WERI-Rb-1 (cell line): Measurements from ENCODE around the gene EXPH5.

Experiments
- DNase-seq: peaks from one replicate; pipeline ENCODE4 v3.0.0-alpha.2; 2020
- H3K27ac ChIP-seq: fragments of 250-450 bp; sonication (Bioruptor Pico); 2 replicates; pipeline ENCODE4 v1.5.1; 2020; ENCODE audit warnings: mild to moderate bottlenecking, moderate library complexity
- H3K27me3 ChIP-seq: fragments of 250-450 bp; sonication (Bioruptor Pico); 2 replicates; pipeline ENCODE4 v1.5.1; 2021; ENCODE audit warnings: mild to moderate bottlenecking, low read depth, moderate library complexity; ENCODE audit not compliant: insufficient read depth, severe bottlenecking
- H3K36me3 ChIP-seq: fragments of 250-450 bp; sonication (Bioruptor Pico); 2 replicates; pipeline ENCODE4 v1.5.1; 2020; ENCODE audit warnings: mild to moderate bottlenecking, moderate library complexity
- H3K4me3 ChIP-seq: 2 replicates; pipeline ENCODE4 v1.5.1; 2011; ENCODE audit warnings: low read depth, mild to moderate bottlenecking, control low read depth, low read length
- H3K9me3 ChIP-seq: fragments of 250-450 bp; sonication (Bioruptor Pico); 2 replicates; pipeline ENCODE4 v1.5.1; 2021; ENCODE audit warnings: mild to moderate bottlenecking, moderate library complexity; ENCODE audit not compliant: severe bottlenecking
- TF ChIP-seq, protein P1 (sequence below): IDR thresholded peaks from 2 replicates; pipeline ENCODE4 v1.5.1; 2011; ENCODE audit warnings: low read depth, mild to moderate bottlenecking, control low read depth, inconsistent platforms, low read length

EXPH5 gene

DNA sequence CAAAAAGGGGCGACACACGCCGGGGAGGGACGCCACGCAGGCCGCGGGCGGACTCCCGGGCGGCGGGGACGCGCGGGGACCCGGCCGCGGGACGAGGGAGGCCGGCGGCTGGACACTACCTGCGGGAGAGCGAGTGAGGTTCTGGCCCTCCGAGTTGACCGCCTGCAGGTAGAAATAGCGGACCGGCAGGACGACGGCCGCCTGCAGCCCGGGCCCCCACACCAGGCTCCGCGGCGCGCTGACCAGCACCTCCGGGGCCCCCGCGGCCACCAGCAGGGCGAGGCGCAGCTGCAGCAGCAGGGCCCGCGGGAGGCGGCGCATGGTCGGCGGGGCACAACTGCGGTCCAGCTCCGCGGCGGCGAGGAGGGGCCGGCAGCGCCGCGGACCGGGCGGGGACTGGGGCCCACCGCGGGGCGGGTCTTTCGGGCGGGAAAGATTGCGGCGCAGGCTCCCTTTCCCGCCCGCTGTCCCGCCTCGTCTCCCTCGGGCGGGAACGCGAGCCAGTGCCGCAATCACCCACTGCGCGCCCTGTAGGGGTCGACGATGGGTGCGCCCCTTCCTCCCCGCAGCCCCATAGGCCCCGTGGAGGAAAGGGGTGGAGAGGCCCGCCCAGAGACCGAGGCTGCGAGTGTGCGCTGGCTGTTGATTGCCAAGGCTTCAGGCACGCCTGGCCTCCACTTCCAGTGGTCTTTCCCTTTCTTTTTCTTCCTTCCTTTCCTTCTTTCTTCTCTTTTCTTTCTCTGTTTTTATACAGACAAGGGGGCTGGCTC is 95.3 kb downstream of the EXPH5 start, which contains the start of gene POGLUT3:
Gene POGLUT3 (minus strand): TSS at position 339 of the 770 bp plus-strand sequence. CDS start 18 bp downstream, at position 321.
- H3K9me3 ChIP-seq: no peaks in the 10 kb centered on the region
- peak; percentile 70 for DNase-seq
- no peaks in the 10 kb centered on the region for H3K27me3 ChIP-seq
- TF ChIP-seq, protein P1, sequence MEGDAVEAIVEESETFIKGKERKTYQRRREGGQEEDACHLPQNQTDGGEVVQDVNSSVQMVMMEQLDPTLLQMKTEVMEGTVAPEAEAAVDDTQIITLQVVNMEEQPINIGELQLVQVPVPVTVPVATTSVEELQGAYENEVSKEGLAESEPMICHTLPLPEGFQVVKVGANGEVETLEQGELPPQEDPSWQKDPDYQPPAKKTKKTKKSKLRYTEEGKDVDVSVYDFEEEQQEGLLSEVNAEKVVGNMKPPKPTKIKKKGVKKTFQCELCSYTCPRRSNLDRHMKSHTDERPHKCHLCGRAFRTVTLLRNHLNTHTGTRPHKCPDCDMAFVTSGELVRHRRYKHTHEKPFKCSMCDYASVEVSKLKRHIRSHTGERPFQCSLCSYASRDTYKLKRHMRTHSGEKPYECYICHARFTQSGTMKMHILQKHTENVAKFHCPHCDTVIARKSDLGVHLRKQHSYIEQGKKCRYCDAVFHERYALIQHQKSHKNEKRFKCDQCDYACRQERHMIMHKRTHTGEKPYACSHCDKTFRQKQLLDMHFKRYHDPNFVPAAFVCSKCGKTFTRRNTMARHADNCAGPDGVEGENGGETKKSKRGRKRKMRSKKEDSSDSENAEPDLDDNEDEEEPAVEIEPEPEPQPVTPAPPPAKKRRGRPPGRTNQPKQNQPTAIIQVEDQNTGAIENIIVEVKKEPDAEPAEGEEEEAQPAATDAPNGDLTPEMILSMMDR: no peak
- H3K27ac ChIP-seq: peak within 1 kb of the TSS; percentile 94
- peak within 1 kb of the TSS; percentile 78 for H3K4me3 ChIP-seq
- no peaks in the 10 kb centered on the region for H3K36me3 ChIP-seq

DNA sequence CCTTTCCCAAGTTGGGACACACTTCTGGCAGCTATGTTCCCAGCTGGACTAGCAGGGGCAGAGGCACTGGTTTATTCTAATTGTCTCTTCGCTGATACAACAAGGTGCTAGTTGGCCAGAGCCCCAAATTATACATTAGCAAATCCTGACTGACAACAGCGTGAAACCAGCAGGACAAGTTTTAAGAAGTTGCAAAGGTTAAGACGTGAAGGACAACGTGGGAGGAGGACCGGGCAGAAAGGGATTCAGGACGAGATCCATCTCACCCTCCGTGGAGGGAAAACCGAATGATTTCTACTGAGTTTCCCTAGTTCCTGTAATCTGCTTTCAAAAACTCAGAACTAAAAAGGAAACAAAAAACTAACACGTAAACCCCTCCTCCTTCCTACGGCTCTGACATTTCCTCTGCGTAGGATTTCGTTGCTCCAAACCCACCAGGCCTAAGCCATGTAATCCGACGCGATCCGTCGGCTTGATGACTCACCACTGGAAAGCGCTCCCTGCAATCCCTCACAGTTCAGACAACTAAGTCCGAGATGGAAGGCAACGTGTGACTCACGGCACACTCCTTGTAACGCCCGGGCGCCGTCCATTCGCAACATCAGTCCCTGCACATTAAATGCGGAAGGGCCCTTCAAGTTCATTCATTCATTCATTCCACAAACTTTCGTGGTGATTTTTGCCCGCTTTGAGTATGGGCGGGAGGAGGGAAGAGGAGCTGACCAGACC is 96.1 kb downstream of the EXPH5 start:
- peak overlapping the region; percentile 94 for H3K27ac ChIP-seq
- H3K27me3 ChIP-seq: no peaks in the 10 kb centered on the region
- no peaks in the 10 kb centered on the region for H3K9me3 ChIP-seq
- DNase-seq: peak; percentile 90
- TF ChIP-seq, protein P1: no peak
- H3K4me3 ChIP-seq: peak overlapping the region; percentile 78
- no peaks in the 10 kb centered on the region for H3K36me3 ChIP-seq

DNA sequence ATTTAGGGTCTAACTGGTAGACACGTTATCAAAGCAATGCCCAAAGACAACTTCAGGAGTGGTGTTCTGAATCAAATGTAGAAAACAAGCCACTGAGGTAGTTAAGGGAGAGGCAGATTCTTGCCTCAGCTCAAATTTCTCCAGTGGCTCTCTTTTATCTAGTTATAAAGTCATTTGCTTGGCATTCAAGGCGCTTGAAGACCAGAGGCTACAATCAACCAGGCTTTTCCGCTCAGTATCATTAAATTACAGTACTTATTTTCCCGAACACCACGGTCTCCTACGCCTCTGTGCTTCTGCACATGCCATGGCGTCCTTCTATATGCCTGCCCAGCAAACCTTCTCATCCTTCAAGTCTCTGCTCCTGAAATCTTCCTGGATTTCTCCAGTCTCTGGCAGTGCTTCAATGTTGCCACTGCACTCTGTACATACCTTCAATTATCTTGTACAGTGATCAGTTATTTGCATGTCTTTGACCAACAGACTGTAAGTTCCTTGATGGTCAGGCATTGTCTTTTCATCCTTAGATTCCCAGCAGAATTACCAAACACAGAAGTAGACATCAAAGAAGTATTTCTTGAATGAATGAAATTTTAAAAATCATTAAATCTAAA is 96.8 kb downstream of the EXPH5 start:
- H3K27ac ChIP-seq: peak overlapping the region; percentile 94
- H3K4me3 ChIP-seq: peak overlapping the region; percentile 78

DNA sequence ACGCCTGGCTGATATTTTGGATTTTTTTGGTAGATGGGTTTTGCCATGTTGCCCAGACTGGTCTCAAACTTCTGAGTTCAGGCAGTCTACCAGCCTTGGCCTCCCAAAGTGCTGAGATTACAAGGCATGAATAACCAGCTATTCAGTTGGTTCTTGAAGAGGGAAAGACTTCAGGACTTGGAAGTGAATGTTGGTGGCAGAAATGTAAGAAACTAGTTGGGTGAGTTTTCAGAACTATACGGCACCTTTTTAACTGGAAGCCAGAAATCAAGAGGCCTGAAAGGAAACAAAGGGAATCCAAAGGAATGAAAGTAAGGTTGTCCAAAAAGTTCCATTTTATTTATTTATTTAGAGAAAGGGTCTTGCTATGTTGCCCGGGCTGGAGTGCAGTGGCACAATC is 98.2 kb downstream of the EXPH5 start:
- H3K36me3 ChIP-seq: 0 out of 2 replicates have a peak, but pooled peaks cover 7% of the 10 kb centered on the region
- no peak for DNase-seq
- no peak overlapping the region for H3K27ac ChIP-seq
- H3K27me3 ChIP-seq: no peaks in the 10 kb centered on the region
- TF ChIP-seq, protein P1: no peak
- H3K4me3 ChIP-seq: no peak overlapping the region
- no peaks in the 10 kb centered on the region for H3K9me3 ChIP-seq

More for the DNA sequence above, 96.8 kb downstream of the EXPH5 start:
- Histone ChIP-seq H3K9me3 (no peaks in the 10 kb centered on the region), H3K36me3 (no peaks in the 10 kb centered on the region), H3K27me3 (no peaks in the 10 kb centered on the region)
- TF ChIP-seq, protein P1: no peak
- no peak for DNase-seq

DNA sequence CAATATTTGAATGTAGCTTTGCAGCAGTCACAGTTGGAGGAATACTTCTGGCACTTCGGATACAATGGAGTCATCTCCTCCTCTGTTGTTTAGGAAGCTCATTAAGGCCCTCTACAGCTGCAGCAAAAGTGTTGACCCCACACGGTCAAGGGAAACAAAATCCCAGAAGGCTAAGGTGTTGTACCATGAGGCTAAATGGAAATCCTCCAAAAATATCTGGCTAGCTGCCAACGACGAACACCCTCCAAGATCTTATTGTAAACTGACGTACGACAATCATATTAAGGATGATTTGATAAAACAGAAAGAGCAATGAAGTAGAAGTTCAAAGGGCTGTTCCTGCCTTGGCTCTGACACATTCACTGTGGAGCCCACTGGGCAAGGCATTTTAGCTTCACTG is 99.4 kb downstream of the EXPH5 start:
- no peak for DNase-seq
- Histone ChIP-seq H3K27ac (no peak overlapping the region), H3K27me3 (no peaks in the 10 kb centered on the region), H3K4me3 (no peak overlapping the region), H3K36me3 (peaks cover 16% of the 10 kb centered on the region), H3K9me3 (no peaks in the 10 kb centered on the region)
- TF ChIP-seq, protein P1: no peak
